HEK293 (cell line): Measurements from ENCODE around the gene RGMA.

Source experiments
- ZNF175 ChIP-seq: fragments of 450-650 bp; formaldehyde crosslinking; IDR thresholded peaks from 2 replicates; pipeline ENCODE4 v1.5.1; 2016; ENCODE audit warnings: missing biosample characterization, missing genetic modification characterization
- ZNF311 ChIP-seq: fragments of 450-650 bp; formaldehyde crosslinking; IDR thresholded peaks from 2 replicates; pipeline ENCODE4 v1.5.1; 2017; ENCODE audit warnings: missing biosample characterization, missing genetic modification characterization, borderline replicate concordance
- ZNF561 ChIP-seq: fragments of 450-650 bp; IDR thresholded peaks from 2 replicates; pipeline ENCODE4 v1.5.1; 2018; ENCODE audit warnings: missing biosample characterization, missing genetic modification characterization, borderline replicate concordance
- TF ChIP-seq, protein P1 (sequence below): fragments of 450-650 bp; formaldehyde crosslinking; IDR thresholded peaks from 2 replicates; pipeline ENCODE4 v1.5.1; 2016; ENCODE audit warnings: missing biosample characterization, missing genetic modification characterization

GRCh38 chr15:93088981-93089726 is at the start of gene RGMA:
- TF ChIP-seq ZNF175 = no peak
- no peak for TF ChIP-seq ZNF561 (tag by site-specific recombination)
- TF ChIP-seq, protein P1, sequence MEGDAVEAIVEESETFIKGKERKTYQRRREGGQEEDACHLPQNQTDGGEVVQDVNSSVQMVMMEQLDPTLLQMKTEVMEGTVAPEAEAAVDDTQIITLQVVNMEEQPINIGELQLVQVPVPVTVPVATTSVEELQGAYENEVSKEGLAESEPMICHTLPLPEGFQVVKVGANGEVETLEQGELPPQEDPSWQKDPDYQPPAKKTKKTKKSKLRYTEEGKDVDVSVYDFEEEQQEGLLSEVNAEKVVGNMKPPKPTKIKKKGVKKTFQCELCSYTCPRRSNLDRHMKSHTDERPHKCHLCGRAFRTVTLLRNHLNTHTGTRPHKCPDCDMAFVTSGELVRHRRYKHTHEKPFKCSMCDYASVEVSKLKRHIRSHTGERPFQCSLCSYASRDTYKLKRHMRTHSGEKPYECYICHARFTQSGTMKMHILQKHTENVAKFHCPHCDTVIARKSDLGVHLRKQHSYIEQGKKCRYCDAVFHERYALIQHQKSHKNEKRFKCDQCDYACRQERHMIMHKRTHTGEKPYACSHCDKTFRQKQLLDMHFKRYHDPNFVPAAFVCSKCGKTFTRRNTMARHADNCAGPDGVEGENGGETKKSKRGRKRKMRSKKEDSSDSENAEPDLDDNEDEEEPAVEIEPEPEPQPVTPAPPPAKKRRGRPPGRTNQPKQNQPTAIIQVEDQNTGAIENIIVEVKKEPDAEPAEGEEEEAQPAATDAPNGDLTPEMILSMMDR (tag by site-specific recombination) = no peak
- no peak for TF ChIP-seq ZNF311
